HepG2 (cell line): ENCODE results near the gene CCM2.

Experiments
- FOXA1 ChIP-seq, 2 experiments: fragments of 450-650 bp in 1 of 2; sonication (generic) in 1 of 2; formaldehyde crosslinking in 1 of 2; IDR thresholded peaks; 2 replicates each; pipeline versions ENCODE4 v1.4.0 to v1.6.1; 2016 to 2020; ENCODE audit warnings: missing genetic modification reagents in 1 of 2
- GZF1 ChIP-seq: sonication (generic); formaldehyde crosslinking; IDR thresholded peaks from 2 replicates; pipeline ENCODE4 v1.5.1; 2020; ENCODE audit warnings: mild to moderate bottlenecking, missing genetic modification reagents
- HOXA5 ChIP-seq: sonication (generic); formaldehyde crosslinking; IDR thresholded peaks from 2 replicates; pipeline ENCODE4 v1.4.0; 2020; ENCODE audit warnings: missing genetic modification reagents
- SIN3A ChIP-seq: IDR thresholded peaks from 2 replicates; pipeline ENCODE4 v1.6.1; 2011; ENCODE audit warnings: low read depth, mild to moderate bottlenecking, control low read depth, low read length, borderline replicate concordance
- SP140L ChIP-seq: sonication (generic); formaldehyde crosslinking; IDR thresholded peaks from 2 replicates; pipeline ENCODE4 v1.4.0; 2020; ENCODE audit warnings: missing genetic modification reagents, borderline replicate concordance
- ZNF367 ChIP-seq: sonication (generic); formaldehyde crosslinking; IDR thresholded peaks from 2 replicates; pipeline ENCODE4 v1.4.0; 2020; ENCODE audit warnings: missing genetic modification reagents, borderline replicate concordance
- ZNF674 ChIP-seq: sonication (generic); formaldehyde crosslinking; IDR thresholded peaks from 2 replicates; pipeline ENCODE4 v1.5.0; 2020; ENCODE audit warnings: low read depth, mild to moderate bottlenecking, missing genetic modification reagents
- ZNF678 ChIP-seq: sonication (generic); formaldehyde crosslinking; IDR thresholded peaks from 2 replicates; pipeline ENCODE4 v1.4.0; 2020; ENCODE audit warnings: mild to moderate bottlenecking, missing genetic modification reagents
- TF ChIP-seq, protein P1 (sequence below): IDR thresholded peaks from 2 replicates; pipeline ENCODE4 v1.6.1; 2012; ENCODE audit warnings: inconsistent platforms
- TF ChIP-seq, protein P2 (sequence below): IDR thresholded peaks from 2 replicates; pipeline ENCODE4 v1.6.1; 2012; ENCODE audit warnings: low read depth, low read length, improper control_type of control experiment
- TF ChIP-seq, protein P3 (sequence below): sonication (generic); formaldehyde crosslinking; IDR thresholded peaks from 2 replicates; pipeline ENCODE4 v1.4.0; 2020; ENCODE audit warnings: mild to moderate bottlenecking, missing genetic modification reagents
- TF ChIP-seq, protein P4 (sequence below): sonication (generic); formaldehyde crosslinking; IDR thresholded peaks from 2 replicates; pipeline ENCODE4 v1.5.0; 2020; ENCODE audit warnings: mild to moderate bottlenecking, missing genetic modification reagents, moderate library complexity

DNA sequence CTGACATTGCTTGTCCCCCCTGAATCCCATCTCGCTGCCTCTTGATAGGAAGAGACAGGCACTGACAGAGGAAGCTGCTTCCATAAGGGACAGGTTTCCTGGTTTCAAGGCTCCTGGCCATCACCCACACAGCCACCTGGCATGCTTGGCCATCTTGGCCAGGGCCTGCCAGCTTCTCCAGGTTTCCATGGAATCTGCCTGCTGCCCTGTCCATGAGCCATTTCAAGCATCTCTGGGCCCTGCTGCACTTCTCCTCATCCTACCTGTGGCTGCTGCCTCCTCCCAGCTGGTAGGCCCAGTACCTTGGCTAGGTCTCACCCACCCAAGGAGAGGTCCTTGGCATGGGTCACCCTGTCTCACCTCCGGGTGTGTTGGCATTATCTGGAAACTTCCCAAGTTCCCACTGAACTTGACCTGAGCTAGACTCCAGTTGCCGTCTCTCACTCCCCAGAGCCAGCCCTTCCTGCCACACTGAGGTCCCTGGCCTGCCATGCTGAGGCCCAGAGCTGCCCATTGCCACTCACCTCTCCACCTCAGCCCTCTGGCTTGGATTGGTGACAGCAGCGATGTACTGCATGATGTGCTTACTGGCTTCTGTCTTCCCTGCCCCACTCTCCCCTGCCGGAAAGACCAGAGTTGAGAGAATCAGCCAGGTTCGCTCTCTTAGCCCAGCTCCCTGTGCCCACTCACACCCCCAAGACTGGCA is 23.8 kb upstream of the CCM2 start:
- TF ChIP-seq, protein P1, sequence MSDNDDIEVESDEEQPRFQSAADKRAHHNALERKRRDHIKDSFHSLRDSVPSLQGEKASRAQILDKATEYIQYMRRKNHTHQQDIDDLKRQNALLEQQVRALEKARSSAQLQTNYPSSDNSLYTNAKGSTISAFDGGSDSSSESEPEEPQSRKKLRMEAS = no peak
- no peak for TF ChIP-seq SIN3A
- no peak for TF ChIP-seq ZNF678 (CRISPR knock-in tag)
- TF ChIP-seq HOXA5 = no peak
- no peak for TF ChIP-seq FOXA1 (IDR thresholded peaks at IDR 0.05)
- no peak for TF ChIP-seq FOXA1 (CRISPR knock-in tag; IDR thresholded peaks at IDR 0.05)
- TF ChIP-seq, protein P2, sequence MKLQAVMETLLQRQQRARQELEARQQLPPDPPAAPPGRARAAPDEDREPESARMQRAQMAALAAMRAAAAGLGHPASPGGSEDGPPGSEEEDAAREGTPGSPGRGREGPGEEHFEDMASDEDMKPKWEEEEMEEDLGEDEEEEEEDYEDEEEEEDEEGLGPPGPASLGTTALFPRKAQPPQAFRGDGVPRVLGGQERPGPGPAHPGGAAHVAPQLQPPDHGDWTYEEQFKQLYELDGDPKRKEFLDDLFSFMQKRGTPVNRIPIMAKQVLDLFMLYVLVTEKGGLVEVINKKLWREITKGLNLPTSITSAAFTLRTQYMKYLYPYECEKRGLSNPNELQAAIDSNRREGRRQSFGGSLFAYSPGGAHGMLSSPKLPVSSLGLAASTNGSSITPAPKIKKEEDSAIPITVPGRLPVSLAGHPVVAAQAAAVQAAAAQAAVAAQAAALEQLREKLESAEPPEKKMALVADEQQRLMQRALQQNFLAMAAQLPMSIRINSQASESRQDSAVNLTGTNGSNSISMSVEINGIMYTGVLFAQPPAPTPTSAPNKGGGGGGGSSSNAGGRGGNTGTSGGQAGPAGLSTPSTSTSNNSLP = no peak
- TF ChIP-seq GZF1 (CRISPR knock-in tag) = no peak
- TF ChIP-seq, protein P3, sequence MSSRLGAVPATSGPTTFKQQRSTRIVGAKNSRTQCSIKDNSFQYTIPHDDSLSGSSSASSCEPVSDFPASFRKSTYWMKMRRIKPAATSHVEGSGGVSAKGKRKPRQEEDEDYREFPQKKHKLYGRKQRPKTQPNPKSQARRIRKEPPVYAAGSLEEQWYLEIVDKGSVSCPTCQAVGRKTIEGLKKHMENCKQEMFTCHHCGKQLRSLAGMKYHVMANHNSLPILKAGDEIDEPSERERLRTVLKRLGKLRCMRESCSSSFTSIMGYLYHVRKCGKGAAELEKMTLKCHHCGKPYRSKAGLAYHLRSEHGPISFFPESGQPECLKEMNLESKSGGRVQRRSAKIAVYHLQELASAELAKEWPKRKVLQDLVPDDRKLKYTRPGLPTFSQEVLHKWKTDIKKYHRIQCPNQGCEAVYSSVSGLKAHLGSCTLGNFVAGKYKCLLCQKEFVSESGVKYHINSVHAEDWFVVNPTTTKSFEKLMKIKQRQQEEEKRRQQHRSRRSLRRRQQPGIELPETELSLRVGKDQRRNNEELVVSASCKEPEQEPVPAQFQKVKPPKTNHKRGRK (CRISPR knock-in tag) = no peak
- TF ChIP-seq, protein P4, sequence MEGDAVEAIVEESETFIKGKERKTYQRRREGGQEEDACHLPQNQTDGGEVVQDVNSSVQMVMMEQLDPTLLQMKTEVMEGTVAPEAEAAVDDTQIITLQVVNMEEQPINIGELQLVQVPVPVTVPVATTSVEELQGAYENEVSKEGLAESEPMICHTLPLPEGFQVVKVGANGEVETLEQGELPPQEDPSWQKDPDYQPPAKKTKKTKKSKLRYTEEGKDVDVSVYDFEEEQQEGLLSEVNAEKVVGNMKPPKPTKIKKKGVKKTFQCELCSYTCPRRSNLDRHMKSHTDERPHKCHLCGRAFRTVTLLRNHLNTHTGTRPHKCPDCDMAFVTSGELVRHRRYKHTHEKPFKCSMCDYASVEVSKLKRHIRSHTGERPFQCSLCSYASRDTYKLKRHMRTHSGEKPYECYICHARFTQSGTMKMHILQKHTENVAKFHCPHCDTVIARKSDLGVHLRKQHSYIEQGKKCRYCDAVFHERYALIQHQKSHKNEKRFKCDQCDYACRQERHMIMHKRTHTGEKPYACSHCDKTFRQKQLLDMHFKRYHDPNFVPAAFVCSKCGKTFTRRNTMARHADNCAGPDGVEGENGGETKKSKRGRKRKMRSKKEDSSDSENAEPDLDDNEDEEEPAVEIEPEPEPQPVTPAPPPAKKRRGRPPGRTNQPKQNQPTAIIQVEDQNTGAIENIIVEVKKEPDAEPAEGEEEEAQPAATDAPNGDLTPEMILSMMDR (CRISPR knock-in tag) = no peak
- TF ChIP-seq ZNF674 (CRISPR knock-in tag) = no peak
- TF ChIP-seq SP140L (CRISPR knock-in tag) = no peak
- no peak for TF ChIP-seq ZNF367 (CRISPR knock-in tag)
